K562 (cell line): ENCODE data around the gene PTGES3L. TPM values are rescaled to one million over a fixed set of nuclear protein-coding genes. Genes with fewer than 3 reads are reported as not detected.

ENCODE experiments used
- BRD4 ChIP-seq: fragments of 200-600 bp; sonication (generic); IDR thresholded peaks from 2 replicates; pipeline ENCODE4 v1.6.1; 2017; ENCODE audit warnings: inconsistent platforms
- BRD9 ChIP-seq: fragments of 450-650 bp; IDR thresholded peaks from 2 replicates; pipeline ENCODE4 v1.6.1; 2018; ENCODE audit warnings: low read depth; ENCODE audit not compliant: partially characterized antibody
- HMBOX1 ChIP-seq: sonication (generic); IDR thresholded peaks from 2 replicates; pipeline ENCODE4 v1.6.1; 2016
- HMGXB4 ChIP-seq: sonication (generic); formaldehyde crosslinking; IDR thresholded peaks from 2 replicates; pipeline ENCODE4 v1.8.1; 2023; ENCODE audit warnings: mild to moderate bottlenecking, missing genetic modification reagents
- IRF1 ChIP-seq: sonication (generic); formaldehyde crosslinking; IDR thresholded peaks from 2 replicates; pipeline ENCODE4 v1.8.0; 2022; ENCODE audit warnings: missing genetic modification reagents, mild to moderate bottlenecking, borderline replicate concordance
- KAT8 ChIP-seq: fragments of 450-650 bp; IDR thresholded peaks from 2 replicates; pipeline ENCODE4 v1.6.1; 2016; ENCODE audit warnings: low read depth, mild to moderate bottlenecking
- KLF1 ChIP-seq: fragments of 450-650 bp; IDR thresholded peaks from 2 replicates; pipeline ENCODE4 v1.6.1; 2016; ENCODE audit warnings: missing genetic modification characterization, missing compliant biosample characterization
- LARP7 ChIP-seq: fragments of 450-650 bp; IDR thresholded peaks from 2 replicates; pipeline ENCODE4 v1.6.1; 2016
- LEF1 ChIP-seq: fragments of 450-650 bp; IDR thresholded peaks from 2 replicates; pipeline ENCODE4 v1.6.1; 2016; ENCODE audit warnings: mild to moderate bottlenecking
- SMAD2 ChIP-seq: fragments of 150-350 bp; IDR thresholded peaks from 2 replicates; pipeline ENCODE4 v1.6.1; 2014; ENCODE audit warnings: low read depth, mild to moderate bottlenecking, low read length
- TEAD1 ChIP-seq, 2 experiments: fragments of 450-650 bp in 1 of 2; sonication (generic) in 1 of 2; formaldehyde crosslinking; IDR thresholded peaks; 2 replicates each; pipeline versions ENCODE4 v1.4.0 to v1.8.0; 2020 to 2022; ENCODE audit warnings: mild to moderate bottlenecking in 2 of 2, missing genetic modification reagents in 1 of 2
- ZNF143 ChIP-seq: sonication (generic); formaldehyde crosslinking; IDR thresholded peaks from 2 replicates; pipeline ENCODE4 v1.9.0; 2022; ENCODE audit warnings: mild to moderate bottlenecking, missing genetic modification reagents
- ZNF395 ChIP-seq: fragments of 200-800 bp; sonication (Bioruptor generic); IDR thresholded peaks from 2 replicates; pipeline ENCODE4 v1.6.1; 2017; ENCODE audit warnings: missing genetic modification characterization, missing compliant biosample characterization
- polyA plus RNA-seq, 8 experiments: library from polyadenylated mRNA; depleted of rRNA in 4 of 8; stranded (reverse) in 5 of 8; unstranded in 3 of 8; fragments of >200 nt; fragmentation: Nextera tagmentation in 2 of 8; fragmentation: Illumina TruSeq in 1 of 8; extraction: Ambion mirVana in 2 of 8; extraction: Trizol in 1 of 8; gene quantifications; 2 replicates each; pipeline versions ENCODE4 v1.2.1 to v1.2.3, GENCODE V29; 2011 to 2014; ENCODE audit warnings: inconsistent platforms in 1 of 8, missing spikeins in 1 of 8
- total RNA-seq, 7 experiments: library from RNA; depleted of rRNA in 6 of 7; stranded (reverse); fragments of >200 nt in 6 of 7; fragmentation: Illumina TruSeq in 2 of 7; extraction: Trizol in 2 of 7; gene quantifications; 2 replicates each; pipeline versions ENCODE4 v1.2.1 to v1.2.3, GENCODE V29; 2011 to 2021; ENCODE audit warnings: low replicate concordance in 1 of 7

The PTGES3L gene
- total and polyA plus RNA-seq, 9 of the 15 experiments (the other 6 are each of a cell fraction or from before 2014, with no cell fraction given), result 6.0 to 16.0 (median 9.6) TPM

GRCh38 chr17:42928714-42929496 is 51.0 kb downstream of the PTGES3L start (continued):
- peak; percentile 93 for TF ChIP-seq HMBOX1
- no peak; the same call in 1 of the 2 replicates for TF ChIP-seq LARP7
- no peak for TF ChIP-seq ZNF395 (CRISPR knock-in tag)
- peak; percentile 83 for TF ChIP-seq LEF1
- peak; percentile 16; the same call in 1 of the 2 replicates for TF ChIP-seq KLF1 (tag)
- peak; percentile 61 for TF ChIP-seq BRD9
- 0 out of 4 replicates have a peak, but pooled peaks of 1 of the 2 experiments have one; percentile 47 for TF ChIP-seq TEAD1 (CRISPR knock-in tag; IDR thresholded peaks at IDR 0.05)
- no peak for TF ChIP-seq HMGXB4
- no peak for TF ChIP-seq ZNF143
- TF ChIP-seq IRF1 (CRISPR knock-in tag), result no peak
- no peak for TF ChIP-seq SMAD2
- 0 out of 2 replicates have a peak, but pooled peaks have one; percentile 40 for TF ChIP-seq BRD4
- no peak for TF ChIP-seq KAT8
